T-helper 1 cell (primary cell): ENCODE data around the gene PTGES3L.
"Not testable (repeated sequence)": the region's sequence is repeated elsewhere in the genome, so short reads cannot be mapped to it uniquely, and the experiment has no call there.

Source experiments
- DNase-seq, 5 donors: peaks; one replicate each; pipeline ENCODE4 v3.0.0-alpha.2; 2012 to 2020

PTGES3L gene

GRCh38 chr17:42919522-42920077, 60.3 kb downstream of the PTGES3L start:
- DNase-seq = not testable (repeated sequence)

- no peak for DNase-seq
Measured at GRCh38 chr17:42918902-42919521, 60.9 kb downstream of the PTGES3L start.
